Liver (tissue), 9 donors: ENCODE measurements around the gene PCDHGA9. TPM values are rescaled to one million over a fixed set of nuclear protein-coding genes. Genes with fewer than 3 reads are reported as not detected.
A peak's percentile ranks its signal among the peaks of the same experiment; 100 is the strongest.

Experiments used
- DNase-seq: peaks from one replicate; pipeline ENCODE4 v3.0.0-alpha.2; 2017; ENCODE audit warnings: low spot score
- H3K27ac ChIP-seq, 2 donors: one replicate each; pipeline ENCODE4 v1.7.0; 2013; ENCODE audit warnings: inconsistent platforms in 2 of 2, low read length in 2 of 2, control low read depth in 1 of 2, low read depth in 1 of 2, mild to moderate bottlenecking in 1 of 2
- H3K27me3 ChIP-seq, 4 donors: one replicate each; pipeline versions ENCODE4 v1.6.1 to v1.7.0; 2013; ENCODE audit warnings: low read length in 3 of 4, inconsistent platforms in 1 of 4, mild to moderate bottlenecking in 1 of 4, moderate library complexity in 1 of 4; ENCODE audit not compliant: control insufficient read depth in 4 of 4, insufficient read depth in 4 of 4
- H3K36me3 ChIP-seq, 4 donors: one replicate each; pipeline versions ENCODE4 v1.6.1 to v1.7.0; 2013; ENCODE audit warnings: low read length in 3 of 4, mild to moderate bottlenecking in 3 of 4, low read depth in 1 of 4, moderate library complexity in 1 of 4; ENCODE audit not compliant: control insufficient read depth in 4 of 4, insufficient read depth in 3 of 4
- H3K4me1 ChIP-seq, 4 donors: one replicate each; pipeline versions ENCODE4 v1.6.1 to v1.7.0; 2013; ENCODE audit warnings: low read length in 3 of 4, mild to moderate bottlenecking in 3 of 4, moderate library complexity in 1 of 4; ENCODE audit not compliant: control insufficient read depth in 4 of 4, insufficient read depth in 4 of 4
- H3K4me3 ChIP-seq, 3 donors: one replicate each; pipeline versions ENCODE4 v1.6.1 to v1.7.0; 2013; ENCODE audit warnings: low read length in 3 of 3, control low read depth in 1 of 3, low read depth in 1 of 3, mild to moderate bottlenecking in 1 of 3
- H3K9ac ChIP-seq, 2 donors: one replicate each; pipeline ENCODE4 v1.7.0; 2013; ENCODE audit warnings: low read length in 2 of 2, mild to moderate bottlenecking in 2 of 2, moderate library complexity in 2 of 2, control low read depth in 1 of 2, low read depth in 1 of 2
- H3K9me3 ChIP-seq, 4 donors: one replicate each; pipeline versions ENCODE4 v1.6.1 to v1.7.0; 2013; ENCODE audit warnings: low read length in 3 of 4; ENCODE audit not compliant: control insufficient read depth in 4 of 4
- ATF3 ChIP-seq: IDR thresholded peaks from 2 replicates; pipeline ENCODE4 v1.6.1; 2016; ENCODE audit warnings: antibody characterized with exemption
- CTCF ChIP-seq: fragments of 150-350 bp; IDR thresholded peaks from 2 replicates; pipeline ENCODE4 v1.5.1; 2017; ENCODE audit warnings: improper control_type of control experiment, low read depth, low read length; ENCODE audit not compliant: missing input control
- EGR1 ChIP-seq, 2 donors: IDR thresholded peaks; 2 replicates each; pipeline ENCODE4 v1.6.1; 2016 to 2018; ENCODE audit warnings: antibody characterized with exemption in 2 of 2, low read depth in 2 of 2
- FOXA1 ChIP-seq: IDR thresholded peaks from 2 replicates; pipeline ENCODE4 v1.6.1; 2016; ENCODE audit warnings: antibody characterized with exemption
- FOXA2 ChIP-seq: IDR thresholded peaks from 2 replicates; pipeline ENCODE4 v1.6.1; 2016; ENCODE audit warnings: antibody characterized with exemption
- GABPA ChIP-seq, 2 donors: IDR thresholded peaks in 1 of 2; conservative IDR thresholded peaks in 1 of 2; 2 replicates each; pipeline ENCODE4 v1.6.1; 2016; ENCODE audit warnings: antibody characterized with exemption in 2 of 2, mild to moderate bottlenecking in 1 of 2, moderate library complexity in 1 of 2
- HNF4A ChIP-seq, 2 donors: conservative IDR thresholded peaks; 2 replicates each; pipeline ENCODE4 v1.6.1; 2016; ENCODE audit warnings: antibody characterized with exemption in 2 of 2, mild to moderate bottlenecking in 2 of 2
- HNF4G ChIP-seq: IDR thresholded peaks from 2 replicates; pipeline ENCODE4 v1.6.1; 2016; ENCODE audit warnings: antibody characterized with exemption
- JUND ChIP-seq, 2 donors: IDR thresholded peaks; 2 replicates each; pipeline ENCODE4 v1.6.1; 2016; ENCODE audit warnings: antibody characterized with exemption in 2 of 2
- NR2F2 ChIP-seq: IDR thresholded peaks from 2 replicates; pipeline ENCODE4 v1.6.1; 2016; ENCODE audit warnings: antibody characterized with exemption
- RAD21 ChIP-seq, 2 donors: IDR thresholded peaks; 2 replicates each; pipeline ENCODE4 v1.6.1; 2016; ENCODE audit warnings: antibody characterized with exemption in 2 of 2, mild to moderate bottlenecking in 2 of 2
- RXRA ChIP-seq, 2 donors: IDR thresholded peaks; 2 replicates each; pipeline ENCODE4 v1.6.1; 2017 to 2018; ENCODE audit warnings: antibody characterized with exemption in 2 of 2, mild to moderate bottlenecking in 1 of 2
- SP1 ChIP-seq: IDR thresholded peaks from 2 replicates; pipeline ENCODE4 v1.6.1; 2018; ENCODE audit warnings: antibody characterized with exemption, mild to moderate bottlenecking
- YY1 ChIP-seq: IDR thresholded peaks from 2 replicates; pipeline ENCODE4 v1.6.1; 2016; ENCODE audit warnings: antibody characterized with exemption, mild to moderate bottlenecking
- ZBTB33 ChIP-seq: IDR thresholded peaks from 2 replicates; pipeline ENCODE4 v1.6.1; 2016; ENCODE audit warnings: antibody characterized with exemption
- WGBS: extraction: QIAGEN DNeasy Blood & Tissue Kit; methylation state at CpG from one replicate; pipeline ENCODE4 v1.1.7; 2013; 5-methylcytosine and 5-hydroxymethylcytosine counted together
- polyA plus RNA-seq, 2 donors: library from polyadenylated mRNA; stranded (reverse) in 1 of 2; unstranded in 1 of 2; fragments of 200-250 nt in 1 of 2; fragments of >200 nt in 1 of 2; fragmentation: Nextera tagmentation in 1 of 2; extraction: Ambion mirVana in 1 of 2; gene quantifications; one replicate each; pipeline versions ENCODE4 v1.2.1 to v1.2.3, GENCODE V29; 2013 to 2015
- total RNA-seq, 2 donors: library from RNA; depleted of rRNA; stranded (reverse); fragments of >200 nt; gene quantifications; one replicate each; pipeline ENCODE4 v1.2.3, GENCODE V29; 2014
- donor health status: healthy.
- donor health status: healthy.
- donor health status: healthy.
- donor health status: healthy.
- donor health status: healthy.

Gene PCDHGA9
- total and polyA plus RNA-seq, 4 donors = 0.11 to 2.8 (median 0.57) TPM

GRCh38 chr5:141363952-141364660 is 38.5 kb upstream of the PCDHGA9 start, which contains the start of gene PCDHGA5:
PCDHGA5 (plus strand) TSS chr5:141364162; CDS start chr5:141364331, 169 bp downstream.
- 16% methylated on average over 34 of the region's 34 CpGs for WGBS
- Histone ChIP-seq H3K36me3 (no peaks in the 10 kb centered on the region), H3K9ac (no peak within 1 kb of the TSS), H3K4me1 (no peaks in the 10 kb centered on the region), H3K4me3 (peak within 1 kb of the TSS in 2 of 3 donors; percentile 20 to 47), H3K27ac (no peak within 1 kb of the TSS), H3K27me3 (peaks cover 0 to 5% (median 0%) of the 10 kb centered on the region in 4 donors), H3K9me3 (peaks cover 40 to 70% (median 58%) of the 10 kb centered on the region in 4 donors)
- TF ChIP-seq JUND (IDR thresholded peaks at IDR 0.05) (no peak), ZBTB33 (no peak), RAD21 (IDR thresholded peaks at IDR 0.05) (no peak), YY1 (no peak), HNF4G (no peak), FOXA1 (no peak), ATF3 (no peak), NR2F2 (no peak), CTCF (no peak), HNF4A (conservative IDR thresholded peaks at IDR 0.05) (no peak), FOXA2 (no peak), GABPA (IDR thresholded peaks at IDR 0.05 in 1 of 2, conservative IDR thresholded peaks at IDR 0.05 in 1 of 2) (no peak), EGR1 (IDR thresholded peaks at IDR 0.05; ENCODE audit: low read depth in 2 of 2) (no peak)
- DNase-seq = no peak

- 28% methylated on average over 46 of the region's 46 CpGs for WGBS
Measured at GRCh38 chr5:141366016-141366896, 36.3 kb upstream of the PCDHGA9 start.

More at GRCh38 chr5:141366016-141366896, 36.3 kb upstream of the PCDHGA9 start:
- H3K27me3 ChIP-seq = peaks cover 0 to 5% (median 0%) of the 10 kb centered on the region in 4 donors
- H3K36me3 ChIP-seq = no peaks in the 10 kb centered on the region
- H3K9me3 ChIP-seq = peaks cover 40 to 75% (median 54%) of the 10 kb centered on the region in 4 donors
- peak overlapping the region in 2 of 3 donors; percentile 6 to 41 for H3K4me3 ChIP-seq
- no peak overlapping the region for H3K9ac ChIP-seq
- no peaks in the 10 kb centered on the region for H3K4me1 ChIP-seq
- H3K27ac ChIP-seq = no peak overlapping the region
- TF ChIP-seq GABPA (IDR thresholded peaks at IDR 0.05 in 1 of 2, conservative IDR thresholded peaks at IDR 0.05 in 1 of 2) (no peak), SP1 (no peak), YY1 (no peak), NR2F2 (no peak), ATF3 (no peak), CTCF (no peak), RXRA (IDR thresholded peaks at IDR 0.05) (no peak), JUND (IDR thresholded peaks at IDR 0.05) (no peak), HNF4A (conservative IDR thresholded peaks at IDR 0.05) (no peak)
- DNase-seq = no peak
